ENCODE results near the gene PEMT.

DNA sequence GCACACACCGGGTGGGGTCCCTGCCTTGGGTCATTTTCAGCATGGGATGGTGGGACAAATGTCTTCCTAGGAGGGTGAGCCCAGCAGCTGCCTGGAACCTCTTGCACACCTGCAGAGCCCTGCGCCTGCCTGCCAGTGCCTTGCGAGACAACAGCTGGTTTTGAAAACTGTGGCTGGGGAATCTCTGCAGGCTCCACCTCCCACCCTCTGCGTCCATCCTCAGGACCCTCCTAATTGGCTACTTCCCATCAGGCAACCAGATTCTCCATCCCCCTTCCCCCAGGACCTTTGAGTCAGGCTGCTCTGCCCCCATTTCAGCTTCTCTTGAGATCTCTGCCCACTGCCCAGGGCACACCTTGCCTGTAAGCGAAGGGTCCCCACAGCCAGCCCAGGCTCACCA lies 26.6 kb downstream of the PEMT start:
- TF ChIP-seq ZNF274 (IDR thresholded peaks at IDR 0.05; ENCODE audit: low read depth, low read length) = no peak
- no peak for TF ChIP-seq YY1 (IDR thresholded peaks at IDR 0.05; ENCODE audit: insufficient read depth, insufficient read length)
- TF ChIP-seq SUZ12 (IDR thresholded peaks at IDR 0.05; ENCODE audit: extremely low read depth, insufficient read depth, insufficient read length) = no peak
